Measurements from ENCODE around the gene ALDH2.

Gene ALDH2

DNA sequence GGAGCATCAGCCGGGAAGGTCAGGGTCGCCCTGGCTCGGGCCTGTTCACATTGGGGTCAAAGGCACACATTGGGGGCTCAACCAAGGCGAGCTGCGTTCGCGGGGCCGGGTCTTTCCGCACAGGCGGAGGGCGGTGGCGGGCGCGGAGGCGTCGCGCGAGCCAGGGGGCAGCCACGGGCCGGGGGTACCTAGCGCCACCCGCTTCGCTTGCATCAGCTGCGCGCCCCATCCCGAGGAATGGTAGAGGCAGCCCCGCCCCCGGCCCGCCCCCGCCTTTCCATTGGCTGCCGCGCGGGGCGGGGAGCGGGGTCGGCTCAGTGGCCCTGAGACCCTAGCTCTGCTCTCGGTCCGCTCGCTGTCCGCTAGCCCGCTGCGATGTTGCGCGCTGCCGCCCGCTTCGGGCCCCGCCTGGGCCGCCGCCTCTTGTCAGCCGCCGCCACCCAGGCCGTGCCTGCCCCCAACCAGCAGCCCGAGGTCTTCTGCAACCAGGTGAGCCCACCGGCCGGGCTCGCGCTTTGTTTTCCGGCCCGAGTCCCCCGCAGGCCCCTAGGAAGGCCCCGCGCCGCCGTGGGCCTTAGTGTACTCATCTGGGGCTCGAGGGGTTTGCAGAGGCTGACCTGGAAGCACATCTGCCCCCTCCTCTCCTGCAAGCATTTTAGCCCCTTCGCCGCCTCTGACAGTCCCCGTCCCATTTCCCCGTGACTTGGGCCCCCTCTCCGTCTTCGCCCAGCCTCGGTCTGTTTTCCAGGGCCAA lies at the start of gene ALDH2:
Gene ALDH2, plus strand, starts transcription at position 326 of the 754 bp plus-strand sequence. Its CDS starts 50 bp downstream, at position 376.
- TF ChIP-seq, protein P1, sequence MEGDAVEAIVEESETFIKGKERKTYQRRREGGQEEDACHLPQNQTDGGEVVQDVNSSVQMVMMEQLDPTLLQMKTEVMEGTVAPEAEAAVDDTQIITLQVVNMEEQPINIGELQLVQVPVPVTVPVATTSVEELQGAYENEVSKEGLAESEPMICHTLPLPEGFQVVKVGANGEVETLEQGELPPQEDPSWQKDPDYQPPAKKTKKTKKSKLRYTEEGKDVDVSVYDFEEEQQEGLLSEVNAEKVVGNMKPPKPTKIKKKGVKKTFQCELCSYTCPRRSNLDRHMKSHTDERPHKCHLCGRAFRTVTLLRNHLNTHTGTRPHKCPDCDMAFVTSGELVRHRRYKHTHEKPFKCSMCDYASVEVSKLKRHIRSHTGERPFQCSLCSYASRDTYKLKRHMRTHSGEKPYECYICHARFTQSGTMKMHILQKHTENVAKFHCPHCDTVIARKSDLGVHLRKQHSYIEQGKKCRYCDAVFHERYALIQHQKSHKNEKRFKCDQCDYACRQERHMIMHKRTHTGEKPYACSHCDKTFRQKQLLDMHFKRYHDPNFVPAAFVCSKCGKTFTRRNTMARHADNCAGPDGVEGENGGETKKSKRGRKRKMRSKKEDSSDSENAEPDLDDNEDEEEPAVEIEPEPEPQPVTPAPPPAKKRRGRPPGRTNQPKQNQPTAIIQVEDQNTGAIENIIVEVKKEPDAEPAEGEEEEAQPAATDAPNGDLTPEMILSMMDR (IDR thresholded peaks at IDR 0.05), result no peak

- TF ChIP-seq, protein P1 (IDR thresholded peaks at IDR 0.05), result no peak
These were observed 46.3 kb upstream of the ALDH2 start for GRCh38 chr12:111720457-111720856.

DNA sequence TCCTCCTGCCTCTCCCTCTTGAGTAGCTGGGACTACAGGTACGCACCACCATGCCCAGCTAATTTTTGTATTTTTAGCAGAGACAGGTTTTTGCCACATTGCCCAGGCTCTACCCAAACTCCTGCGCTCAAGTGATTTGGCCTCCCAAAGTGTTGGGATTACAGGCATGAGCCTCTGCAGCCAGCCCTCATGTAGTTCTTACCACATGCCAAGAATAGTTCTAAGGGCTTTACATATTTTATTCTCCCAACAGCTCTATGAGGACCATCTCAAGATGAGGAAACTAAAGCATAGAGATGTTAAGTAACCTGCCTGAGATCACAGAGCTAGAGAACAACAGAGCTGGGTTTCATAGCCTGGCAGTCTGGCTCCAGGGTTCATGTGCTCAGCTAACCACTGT lies 37.9 kb upstream of the ALDH2 start:
- TF ChIP-seq, protein P1 (IDR thresholded peaks at IDR 0.05), result no peak

GRCh38 chr12:111730420-111730819 lies 36.3 kb upstream of the ALDH2 start:
- TF ChIP-seq, protein P1 (IDR thresholded peaks at IDR 0.05), result no peak

GRCh38 chr12:111732786-111733185 lies 33.9 kb upstream of the ALDH2 start:
- TF ChIP-seq, protein P1 (IDR thresholded peaks at IDR 0.05), result no peak

DNA sequence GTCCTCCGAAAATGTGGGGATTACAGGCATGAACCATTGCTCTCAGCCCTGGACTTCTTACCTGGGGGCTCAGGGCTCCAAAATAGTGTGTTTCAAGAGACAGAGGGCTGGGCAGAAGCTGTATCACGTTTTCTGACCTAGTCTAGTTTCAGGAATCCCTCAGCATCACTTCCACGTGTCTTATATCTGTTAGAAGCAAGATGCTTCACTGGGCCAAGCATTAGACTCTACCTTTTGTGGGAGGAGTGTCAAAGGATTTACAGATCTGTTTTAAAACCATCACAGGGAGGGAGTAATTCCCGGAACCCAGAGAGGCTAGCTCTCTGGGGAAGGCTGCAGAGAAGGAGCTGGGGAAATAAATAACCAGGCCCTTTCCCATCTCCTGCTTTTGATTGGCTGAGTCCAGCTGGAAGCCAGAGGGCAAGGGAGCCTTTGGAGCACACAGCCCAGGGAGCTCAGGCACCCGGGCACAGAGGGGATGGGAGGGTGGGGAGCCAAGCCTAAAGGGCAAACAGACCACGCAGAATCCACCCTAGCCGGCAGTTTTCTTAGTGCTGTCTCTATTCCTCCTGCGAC lies 33.3 kb upstream of the ALDH2 start:
- TF ChIP-seq, protein P1 (IDR thresholded peaks at IDR 0.05), result no peak

- TF ChIP-seq, protein P1 (IDR thresholded peaks at IDR 0.05), result no peak
These were observed 25.4 kb upstream of the ALDH2 start for GRCh38 chr12:111741235-111741812.
